T-helper 1 cell treated with Interleukin-12 subunit alpha and Interleukin-12 subunit beta and Interleukin-4 antibody, amounts not matched to agents 30 μg/mL and 1 μg/mL, for 36 hours (primary cell): ENCODE measurements around the gene TBC1D4.

Experiments used
- H3K27ac Mint-ChIP-seq: one replicate; pipeline ENCODE4 v1.8.0; 2021; ENCODE audit warnings: mild to moderate bottlenecking, mixed read lengths
- H3K27me3 Mint-ChIP-seq: one replicate; pipeline ENCODE4 v1.8.0; 2021; ENCODE audit warnings: low read depth, mixed read lengths
- H3K36me3 Mint-ChIP-seq: one replicate; pipeline ENCODE4 v1.8.0; 2021; ENCODE audit warnings: low read depth, mixed read lengths
- H3K4me1 Mint-ChIP-seq: one replicate; pipeline ENCODE4 v1.8.0; 2021; ENCODE audit warnings: low read depth, mixed read lengths
- H3K4me3 Mint-ChIP-seq: one replicate; pipeline ENCODE4 v1.8.0; 2021; ENCODE audit warnings: mild to moderate bottlenecking, moderate library complexity, mixed read lengths
- H3K9me3 Mint-ChIP-seq: one replicate; pipeline ENCODE4 v1.8.0; 2021; ENCODE audit warnings: mixed read lengths

The TBC1D4 gene

DNA sequence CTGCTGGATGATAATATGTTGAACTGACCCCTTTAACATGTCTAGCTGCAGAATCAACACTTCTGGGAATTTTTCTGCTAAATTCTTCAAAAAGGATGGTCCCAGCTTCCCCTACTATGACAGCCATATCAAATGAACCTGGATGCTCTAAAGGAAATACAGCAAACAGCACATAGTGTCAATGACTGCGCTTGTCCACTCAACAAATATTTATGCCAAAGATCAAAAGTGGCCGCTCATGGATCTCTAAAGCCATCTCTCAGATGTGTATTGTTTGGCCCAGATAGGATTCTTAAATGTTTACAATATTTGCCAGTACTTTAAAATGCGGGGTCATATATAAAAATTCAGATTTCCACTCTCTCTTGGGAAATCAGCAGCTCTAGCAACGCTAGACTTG, 3.3 kb downstream of the TBC1D4 start:
- Mint-ChIP-seq H3K4me3 (no peak overlapping the region), H3K4me1 (peaks cover 8% of the 10 kb centered on the region), H3K27ac (no peak overlapping the region), H3K9me3 (no peaks in the 10 kb centered on the region), H3K27me3 (peaks cover 52% of the 10 kb centered on the region), H3K36me3 (peaks cover 3% of the 10 kb centered on the region)

DNA sequence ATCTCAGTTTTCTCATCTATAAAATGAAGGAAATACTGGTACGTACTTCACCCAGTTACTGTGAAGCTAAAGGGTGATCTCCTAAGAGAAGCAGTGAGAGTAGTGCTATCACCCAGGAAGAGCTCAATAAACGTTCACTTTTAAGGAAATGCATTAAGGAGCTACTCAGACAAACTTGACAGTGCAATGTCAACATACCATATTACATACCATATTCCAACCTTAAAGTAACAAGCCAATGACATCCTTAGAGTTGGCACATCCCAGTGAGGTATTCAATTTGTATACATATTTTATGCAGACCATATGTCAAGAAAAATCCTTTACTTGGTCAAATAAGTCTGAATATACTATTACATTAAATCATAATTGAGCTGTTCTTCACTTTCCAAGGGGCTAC, 7.0 kb downstream of the TBC1D4 start:
- Mint-ChIP-seq H3K27ac (no peak overlapping the region), H3K4me3 (no peak overlapping the region), H3K4me1 (no peaks in the 10 kb centered on the region)

GRCh38 chr13:75473468-75473867, 8.5 kb downstream of the TBC1D4 start:
- H3K27ac Mint-ChIP-seq, result no peak overlapping the region
- H3K36me3 Mint-ChIP-seq, result no peaks in the 10 kb centered on the region
- no peaks in the 10 kb centered on the region for H3K4me1 Mint-ChIP-seq
- peaks cover 20% of the 10 kb centered on the region for H3K27me3 Mint-ChIP-seq
- no peak overlapping the region for H3K4me3 Mint-ChIP-seq
- H3K9me3 Mint-ChIP-seq, result no peaks in the 10 kb centered on the region

More for the DNA sequence above, 7.0 kb downstream of the TBC1D4 start:
- Mint-ChIP-seq H3K27me3 (peaks cover 32% of the 10 kb centered on the region), H3K36me3 (no peaks in the 10 kb centered on the region), H3K9me3 (no peaks in the 10 kb centered on the region)

GRCh38 chr13:75470676-75471075, 11.3 kb downstream of the TBC1D4 start:
- no peak overlapping the region for H3K4me3 Mint-ChIP-seq
- H3K27me3 Mint-ChIP-seq, result peaks cover 3% of the 10 kb centered on the region
- H3K36me3 Mint-ChIP-seq, result no peaks in the 10 kb centered on the region
- H3K4me1 Mint-ChIP-seq, result no peaks in the 10 kb centered on the region
- H3K27ac Mint-ChIP-seq, result no peak overlapping the region
- H3K9me3 Mint-ChIP-seq, result no peaks in the 10 kb centered on the region

GRCh38 chr13:75469047-75469446, 12.9 kb downstream of the TBC1D4 start:
- H3K4me3 Mint-ChIP-seq, result no peak overlapping the region
- no peak overlapping the region for H3K27ac Mint-ChIP-seq
- no peaks in the 10 kb centered on the region for H3K4me1 Mint-ChIP-seq
- H3K36me3 Mint-ChIP-seq, result no peaks in the 10 kb centered on the region
- no peaks in the 10 kb centered on the region for H3K9me3 Mint-ChIP-seq
- peaks cover 3% of the 10 kb centered on the region for H3K27me3 Mint-ChIP-seq

GRCh38 chr13:75468602-75469001, 13.4 kb downstream of the TBC1D4 start:
- Mint-ChIP-seq H3K4me1 (no peaks in the 10 kb centered on the region), H3K27ac (no peak overlapping the region), H3K27me3 (peaks cover 5% of the 10 kb centered on the region), H3K9me3 (no peaks in the 10 kb centered on the region), H3K36me3 (no peaks in the 10 kb centered on the region), H3K4me3 (no peak overlapping the region)

DNA sequence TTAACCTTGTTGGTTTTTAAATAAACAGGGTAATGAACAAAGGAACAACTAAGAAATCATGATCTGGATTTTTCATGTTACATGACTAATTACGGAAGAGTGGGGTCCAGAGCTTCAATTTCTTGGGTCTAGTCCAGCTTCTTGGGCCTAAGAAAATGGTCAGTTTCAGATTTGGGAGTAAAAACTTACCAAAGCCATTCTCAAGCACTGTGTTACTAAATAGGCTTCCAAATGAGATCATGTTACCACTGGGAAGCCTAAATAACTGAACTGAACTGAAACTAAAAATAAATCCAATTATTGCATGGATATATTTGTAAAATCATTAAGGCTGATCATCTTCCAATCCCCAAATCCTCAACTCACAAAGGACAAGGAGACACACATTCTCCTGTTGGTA, 13.9 kb downstream of the TBC1D4 start:
- Mint-ChIP-seq H3K27me3 (peaks cover 7% of the 10 kb centered on the region), H3K4me3 (no peak overlapping the region), H3K9me3 (no peaks in the 10 kb centered on the region), H3K27ac (no peak overlapping the region), H3K36me3 (no peaks in the 10 kb centered on the region), H3K4me1 (no peaks in the 10 kb centered on the region)

- Mint-ChIP-seq H3K4me1 (no peaks in the 10 kb centered on the region), H3K4me3 (no peak overlapping the region), H3K27me3 (peaks cover 7% of the 10 kb centered on the region), H3K36me3 (no peaks in the 10 kb centered on the region), H3K9me3 (no peaks in the 10 kb centered on the region), H3K27ac (no peak overlapping the region)
Measured at GRCh38 chr13:75467040-75467728, 14.8 kb downstream of the TBC1D4 start.

- H3K9me3 Mint-ChIP-seq, result no peaks in the 10 kb centered on the region
- no peak overlapping the region for H3K27ac Mint-ChIP-seq
- peaks cover 9% of the 10 kb centered on the region for H3K27me3 Mint-ChIP-seq
- H3K4me1 Mint-ChIP-seq, result no peaks in the 10 kb centered on the region
- H3K4me3 Mint-ChIP-seq, result no peak overlapping the region
- H3K36me3 Mint-ChIP-seq, result no peaks in the 10 kb centered on the region
Measured at GRCh38 chr13:75465236-75465635, 16.7 kb downstream of the TBC1D4 start.

GRCh38 chr13:75461314-75461713, 20.7 kb downstream of the TBC1D4 start:
- H3K27me3 Mint-ChIP-seq, result peaks cover 8% of the 10 kb centered on the region
- H3K36me3 Mint-ChIP-seq, result no peaks in the 10 kb centered on the region
- no peaks in the 10 kb centered on the region for H3K4me1 Mint-ChIP-seq
- no peak overlapping the region for H3K27ac Mint-ChIP-seq
- H3K4me3 Mint-ChIP-seq, result no peak overlapping the region
- H3K9me3 Mint-ChIP-seq, result no peaks in the 10 kb centered on the region

- Mint-ChIP-seq H3K9me3 (no peaks in the 10 kb centered on the region), H3K4me1 (no peaks in the 10 kb centered on the region), H3K36me3 (no peaks in the 10 kb centered on the region), H3K4me3 (no peak overlapping the region), H3K27me3 (peaks cover 8% of the 10 kb centered on the region), H3K27ac (no peak overlapping the region)
Measured at GRCh38 chr13:75460644-75461043, 21.3 kb downstream of the TBC1D4 start.

DNA sequence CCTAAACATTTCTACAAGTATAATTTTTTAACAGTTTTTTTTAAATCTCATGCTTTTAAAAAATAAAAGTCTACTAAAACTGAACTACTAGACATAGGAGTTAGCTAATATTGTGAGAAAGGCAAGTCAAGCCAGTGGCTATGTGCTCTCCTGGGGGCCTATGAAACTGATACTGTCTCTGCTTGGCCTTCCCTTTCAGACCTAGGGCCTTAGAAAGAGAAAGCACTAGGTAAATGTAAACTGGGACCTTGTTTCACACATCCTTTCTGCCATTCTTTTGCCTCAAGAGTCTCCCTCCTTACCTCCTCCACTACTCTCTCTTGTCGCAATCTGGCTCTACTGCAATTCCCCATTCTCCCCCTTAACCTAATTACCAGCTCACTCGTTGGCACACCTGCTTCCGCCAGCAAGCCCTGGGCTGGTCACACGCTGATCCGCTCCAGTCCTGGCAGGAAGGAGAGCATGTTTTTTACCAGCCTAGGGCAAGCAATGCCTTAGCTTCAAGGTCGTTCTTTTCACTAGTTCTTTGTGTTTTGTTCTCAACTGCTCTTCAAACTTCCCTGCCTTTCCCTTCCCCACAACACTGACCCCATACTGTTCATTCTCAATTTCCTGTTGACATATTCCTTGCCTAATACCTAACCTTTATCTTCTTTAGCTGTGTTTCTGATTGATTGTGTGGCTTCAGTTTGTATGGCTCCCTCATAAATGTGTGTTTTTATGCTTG, 23.1 kb downstream of the TBC1D4 start:
- no peak overlapping the region for H3K27ac Mint-ChIP-seq
- no peaks in the 10 kb centered on the region for H3K36me3 Mint-ChIP-seq
- H3K9me3 Mint-ChIP-seq, result no peaks in the 10 kb centered on the region
- no peak overlapping the region for H3K4me3 Mint-ChIP-seq
- peaks cover 11% of the 10 kb centered on the region for H3K27me3 Mint-ChIP-seq
- H3K4me1 Mint-ChIP-seq, result no peaks in the 10 kb centered on the region

DNA sequence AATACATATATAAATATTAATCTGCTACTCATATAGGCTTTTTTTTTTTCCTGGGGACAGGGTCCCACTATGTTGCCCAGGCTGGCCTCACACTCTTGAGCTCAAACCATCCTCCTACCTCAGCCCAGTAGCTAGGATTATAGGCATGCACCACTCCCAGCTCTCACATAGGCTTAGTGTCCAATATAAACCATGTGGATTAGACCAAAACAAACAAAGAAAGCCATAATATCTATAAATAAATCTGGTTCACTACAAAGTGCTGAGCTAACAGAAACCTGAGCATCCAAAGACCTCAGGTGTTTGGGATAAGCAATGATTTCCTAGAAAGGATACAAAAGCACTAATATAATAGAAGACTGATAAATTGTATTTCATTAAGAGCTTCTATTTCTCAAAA, 26.0 kb downstream of the TBC1D4 start:
- Mint-ChIP-seq H3K27ac (no peak overlapping the region), H3K36me3 (no peaks in the 10 kb centered on the region), H3K27me3 (peaks cover 7% of the 10 kb centered on the region), H3K4me1 (no peaks in the 10 kb centered on the region), H3K4me3 (no peak overlapping the region), H3K9me3 (no peaks in the 10 kb centered on the region)

DNA sequence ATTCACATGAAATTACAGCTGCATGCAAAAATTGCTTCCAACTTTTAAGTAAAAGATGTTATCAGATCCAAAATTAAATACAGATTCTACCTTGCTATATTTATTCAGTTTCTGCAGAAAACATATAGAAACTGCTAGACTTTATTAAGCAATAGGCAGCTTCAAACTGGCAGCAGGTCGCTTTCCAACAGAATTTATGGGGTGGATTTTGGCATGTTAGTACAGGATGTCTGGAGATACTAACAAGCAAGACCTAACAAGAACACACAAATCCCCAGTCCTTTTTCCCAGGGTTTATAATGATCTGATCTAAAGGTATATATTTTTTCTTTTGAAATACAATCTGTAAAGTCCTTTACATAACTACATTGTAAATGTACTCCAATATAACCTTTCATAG, 27.5 kb downstream of the TBC1D4 start:
- H3K27ac Mint-ChIP-seq, result no peak overlapping the region
- no peaks in the 10 kb centered on the region for H3K36me3 Mint-ChIP-seq
- no peak overlapping the region for H3K4me3 Mint-ChIP-seq
- no peaks in the 10 kb centered on the region for H3K9me3 Mint-ChIP-seq
- H3K27me3 Mint-ChIP-seq, result peaks cover 3% of the 10 kb centered on the region
- H3K4me1 Mint-ChIP-seq, result no peaks in the 10 kb centered on the region

- Mint-ChIP-seq H3K4me1 (no peaks in the 10 kb centered on the region), H3K27ac (no peak overlapping the region), H3K36me3 (no peaks in the 10 kb centered on the region), H3K9me3 (no peaks in the 10 kb centered on the region), H3K27me3 (peaks cover 3% of the 10 kb centered on the region), H3K4me3 (no peak overlapping the region)
Measured at GRCh38 chr13:75452564-75452963, 29.4 kb downstream of the TBC1D4 start.
